NCI-H2171 treated with DMSO at 0.1 percent for 48 hours (cell line): ENCODE results near the gene RAB10.

ENCODE experiments used
- DNase-seq: peaks from one replicate; lab custom pipeline; 2025; lab: John Stamatoyannopoulos, UW

RAB10 gene

GRCh38 chr2:26178746-26179436 lies 145.0 kb downstream of the RAB10 start:
- DNase-seq: peak; percentile 24

GRCh38 chr2:26179446-26179913 lies 145.6 kb downstream of the RAB10 start:
- no peak for DNase-seq

- no peak for DNase-seq
Observed at GRCh38 chr2:26182441-26182840, 148.6 kb downstream of the RAB10 start.

GRCh38 chr2:26182887-26183630 lies 149.2 kb downstream of the RAB10 start:
- DNase-seq: no peak

GRCh38 chr2:26184121-26184520 lies 150.2 kb downstream of the RAB10 start:
- no peak for DNase-seq

GRCh38 chr2:26184555-26185303 lies 150.8 kb downstream of the RAB10 start:
- no peak for DNase-seq

GRCh38 chr2:26185304-26185928 lies 151.5 kb downstream of the RAB10 start:
- no peak for DNase-seq

- no peak for DNase-seq
Observed at GRCh38 chr2:26185954-26186770, 152.3 kb downstream of the RAB10 start.
